Pancreas (tissue), 10 donors: ENCODE results near the gene DDX39A. TPM values are rescaled to one million over a fixed set of nuclear protein-coding genes. Genes with fewer than 3 reads are reported as not detected.

Experiments
- ATAC-seq, 4 donors: fragments of 200-7000 bp; cut with Tn5 transposase; one replicate each; pipeline versions ENCODE4 v1.8.0 to v1.9.1; 2020; ENCODE audit warnings: mild to moderate bottlenecking in 4 of 4, moderate library complexity in 4 of 4
- DNase-seq, 6 donors: peaks; one replicate each; pipeline ENCODE4 v3.0.0-alpha.2; 2020
- FAIRE-seq: peaks from 2 replicates; lab custom pipeline; 2012; peaks lifted over from hg19 to GRCh38; lab: Jason Lieb, UNC
- H3K27ac ChIP-seq, 4 donors: fragments of 200-600 bp; sonication (generic); 1 replicate in 3 of 4; 2 replicates in 1 of 4; pipeline versions ENCODE4 v1.5.0 to v1.8.0; 2020
- H3K27me3 ChIP-seq, 4 donors: fragments of 200-600 bp; one replicate each; pipeline ENCODE4 v1.8.0; 2021
- H3K36me3 ChIP-seq, 3 donors: fragments of 200-600 bp; sonication (generic) in 1 of 3; one replicate each; pipeline versions ENCODE4 v1.5.0 to v1.8.0; 2020 to 2021
- H3K4me1 ChIP-seq, 3 donors: fragments of 200-600 bp; one replicate each; pipeline ENCODE4 v1.8.0; 2021
- H3K4me3 ChIP-seq, 4 donors: fragments of 200-600 bp; sonication (generic) in 2 of 4; one replicate each; pipeline versions ENCODE4 v1.5.0 to v1.8.0; 2020 to 2021
- H3K9me3 ChIP-seq, 4 donors: fragments of 200-600 bp; one replicate each; pipeline ENCODE4 v1.8.0; 2021
- WGBS, 2 donors: extraction: QIAGEN DNeasy Blood & Tissue Kit; methylation state at CpG; one replicate each; pipeline ENCODE4 v1.1.7; 2013; 5-methylcytosine and 5-hydroxymethylcytosine counted together
- intact Hi-C, 3 donors: fragments of 100-400 bp; cut with DNase I; formaldehyde crosslinking; loops; one replicate each; pipeline versions ENCODE4 v1.11.1 to v1.14.2; 2022
- polyA plus RNA-seq, 2 donors: library from polyadenylated mRNA; stranded (reverse); fragments of 200-250 nt; gene quantifications; one replicate each; pipeline ENCODE4 v1.2.3, GENCODE V29; 2013
- total RNA-seq, 6 donors: library from RNA; stranded (reverse); fragmentation: NEBNext Ultra II Directional in 4 of 6; extraction: Animal tissue kit (Norgen Biotek cat#: 25700) in 4 of 6; gene quantifications; one replicate each; pipeline versions ENCODE4 v1.2.1 to v1.2.4, GENCODE V29; 2021 to 2023
- TF ChIP-seq, protein P1 (sequence below), 4 donors: fragments of 200-600 bp; sonication (generic) in 3 of 4; IDR thresholded peaks; one replicate each; pipeline versions ENCODE4 v1.5.0 to v1.8.0; 2021; ENCODE audit warnings: antibody characterized with exemption in 4 of 4
- donor health status: healthy with polysubstance abuse.
- donor health status: DM: no; HTN: no; CAD: no; lungs with moderate emphysema.
- donor health status: DM: no; HTN: no; CAD: no.
- donor health status: control.
- donor health status: control.
- donor health status: Bipolar disorder and iron deficiency.
- donor health status: DM: yes; HTN: yes; CAD: no.
- donor health status: DM: no; HTN: no; CAD: no.
- donor health status: DM: no; HTN: no; CAD: no.
- donor health status: DM: yes; HTN: yes; CAD: no.

Gene DDX39A
- total and polyA plus RNA-seq, 8 donors, result 9.3 to 86.6 (median 19.6) TPM

DNA sequence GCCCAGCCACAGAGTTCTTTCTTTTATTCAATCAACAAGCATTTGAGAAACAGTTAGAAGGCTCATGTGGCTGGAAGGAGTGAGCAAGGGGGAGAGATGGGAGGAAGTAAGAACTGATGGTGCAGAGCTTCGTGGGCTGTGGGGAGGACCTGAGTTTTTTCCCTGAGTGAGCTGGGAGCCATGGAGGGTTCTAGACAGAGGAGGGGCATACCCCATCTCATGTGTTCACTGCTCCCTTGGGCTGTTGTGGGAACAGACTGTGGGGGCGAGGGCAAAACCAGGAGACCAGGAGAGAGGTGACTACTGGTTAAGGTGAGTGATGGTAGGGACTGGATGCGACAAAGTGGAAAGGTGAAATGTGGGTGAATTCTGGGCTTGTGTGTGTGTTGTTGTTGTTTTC lies 11.6 kb upstream of the DDX39A start:
- WGBS, 2 donors, result 72 to 73% methylated on average over 3 of the region's 3 CpGs
- ATAC-seq, result no peak
- H3K27me3 ChIP-seq, result no peaks in the 10 kb centered on the region
- intact Hi-C loops, result no loop called here
- H3K27ac ChIP-seq, result no peak overlapping the region
- DNase-seq, result no peak
- H3K9me3 ChIP-seq, result no peaks in the 10 kb centered on the region
- H3K4me3 ChIP-seq, result no peak overlapping the region
- TF ChIP-seq, protein P1, sequence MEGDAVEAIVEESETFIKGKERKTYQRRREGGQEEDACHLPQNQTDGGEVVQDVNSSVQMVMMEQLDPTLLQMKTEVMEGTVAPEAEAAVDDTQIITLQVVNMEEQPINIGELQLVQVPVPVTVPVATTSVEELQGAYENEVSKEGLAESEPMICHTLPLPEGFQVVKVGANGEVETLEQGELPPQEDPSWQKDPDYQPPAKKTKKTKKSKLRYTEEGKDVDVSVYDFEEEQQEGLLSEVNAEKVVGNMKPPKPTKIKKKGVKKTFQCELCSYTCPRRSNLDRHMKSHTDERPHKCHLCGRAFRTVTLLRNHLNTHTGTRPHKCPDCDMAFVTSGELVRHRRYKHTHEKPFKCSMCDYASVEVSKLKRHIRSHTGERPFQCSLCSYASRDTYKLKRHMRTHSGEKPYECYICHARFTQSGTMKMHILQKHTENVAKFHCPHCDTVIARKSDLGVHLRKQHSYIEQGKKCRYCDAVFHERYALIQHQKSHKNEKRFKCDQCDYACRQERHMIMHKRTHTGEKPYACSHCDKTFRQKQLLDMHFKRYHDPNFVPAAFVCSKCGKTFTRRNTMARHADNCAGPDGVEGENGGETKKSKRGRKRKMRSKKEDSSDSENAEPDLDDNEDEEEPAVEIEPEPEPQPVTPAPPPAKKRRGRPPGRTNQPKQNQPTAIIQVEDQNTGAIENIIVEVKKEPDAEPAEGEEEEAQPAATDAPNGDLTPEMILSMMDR (IDR thresholded peaks at IDR 0.05), result no peak
- H3K36me3 ChIP-seq, result no peaks in the 10 kb centered on the region
- peaks cover 0 to 14% (median 0%) of the 10 kb centered on the region in 3 donors for H3K4me1 ChIP-seq
- FAIRE-seq, result no peak

DNA sequence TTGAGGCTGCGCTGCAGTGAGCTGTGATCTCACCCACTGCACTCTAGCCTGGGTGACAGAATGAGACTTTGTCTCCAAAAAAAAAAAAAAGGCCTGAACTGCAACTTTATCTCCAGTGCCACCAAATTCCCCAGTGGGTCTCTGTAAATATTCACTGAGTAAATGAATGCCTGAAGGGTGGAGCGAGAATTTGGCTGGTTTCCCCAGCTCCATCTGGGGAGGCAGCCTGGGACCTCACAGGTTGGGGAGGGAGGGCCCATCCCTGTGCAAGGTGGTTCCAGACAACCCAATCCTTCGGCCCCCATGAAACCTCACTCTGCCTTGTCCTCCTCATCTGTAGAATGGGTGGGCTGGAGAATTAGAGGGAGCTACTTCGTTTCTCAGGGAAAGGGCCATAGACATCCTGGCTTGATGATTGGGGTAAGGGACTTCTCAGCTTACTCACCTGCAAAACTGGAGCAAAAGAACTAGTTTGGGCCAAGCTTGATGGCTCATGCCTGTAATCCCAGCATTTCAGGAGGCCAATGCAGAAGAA lies 9.8 kb upstream of the DDX39A start:
- FAIRE-seq (no peak), DNase-seq (no peak), ATAC-seq (peak in 1 of 4 donors; percentile 31)
- TF ChIP-seq, protein P1 (IDR thresholded peaks at IDR 0.05), result no peak
- no peaks in the 10 kb centered on the region for H3K36me3 ChIP-seq
- H3K27me3 ChIP-seq, result no peaks in the 10 kb centered on the region
- H3K4me1 ChIP-seq, result peaks cover 0 to 7% (median 0%) of the 10 kb centered on the region in 3 donors
- intact Hi-C loops, result no loop called here
- WGBS, 2 donors, result 40 to 42% methylated on average over 4 of the region's 4 CpGs
- no peak overlapping the region for H3K4me3 ChIP-seq
- no peaks in the 10 kb centered on the region for H3K9me3 ChIP-seq
- no peak overlapping the region for H3K27ac ChIP-seq

DNA sequence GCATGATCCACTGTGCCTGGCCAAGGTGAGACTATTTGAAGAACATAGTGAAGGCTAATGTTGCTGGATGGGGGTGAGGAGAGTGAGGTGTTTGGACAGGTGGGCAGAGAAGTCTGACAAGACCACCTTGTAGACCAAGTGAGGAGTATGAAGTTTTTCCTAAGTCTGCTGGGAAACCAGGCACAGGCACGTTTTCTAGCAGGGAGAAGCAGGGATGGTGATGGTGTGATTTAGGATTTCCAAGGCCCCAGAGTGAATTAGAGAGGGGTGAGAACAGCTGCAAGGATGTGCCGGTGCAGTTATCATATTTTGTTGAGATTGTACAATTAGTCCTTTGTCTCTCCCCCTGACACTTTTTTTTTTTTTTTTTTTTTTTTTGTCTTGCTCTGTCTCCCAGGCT lies 8.3 kb upstream of the DDX39A start:
- no peaks in the 10 kb centered on the region for H3K9me3 ChIP-seq
- H3K4me1 ChIP-seq, result peaks cover 0 to 5% (median 0%) of the 10 kb centered on the region in 3 donors
- TF ChIP-seq, protein P1 (IDR thresholded peaks at IDR 0.05), result no peak
- DNase-seq (no peak), ATAC-seq (no peak), FAIRE-seq (no peak)
- H3K27ac ChIP-seq, result no peak overlapping the region
- no peaks in the 10 kb centered on the region for H3K27me3 ChIP-seq
- H3K36me3 ChIP-seq, result no peaks in the 10 kb centered on the region
- intact Hi-C loops, result no loop called here
- WGBS, 2 donors, result 49 to 69% methylated on average over 2 of the region's 2 CpGs
- no peak overlapping the region for H3K4me3 ChIP-seq

DNA sequence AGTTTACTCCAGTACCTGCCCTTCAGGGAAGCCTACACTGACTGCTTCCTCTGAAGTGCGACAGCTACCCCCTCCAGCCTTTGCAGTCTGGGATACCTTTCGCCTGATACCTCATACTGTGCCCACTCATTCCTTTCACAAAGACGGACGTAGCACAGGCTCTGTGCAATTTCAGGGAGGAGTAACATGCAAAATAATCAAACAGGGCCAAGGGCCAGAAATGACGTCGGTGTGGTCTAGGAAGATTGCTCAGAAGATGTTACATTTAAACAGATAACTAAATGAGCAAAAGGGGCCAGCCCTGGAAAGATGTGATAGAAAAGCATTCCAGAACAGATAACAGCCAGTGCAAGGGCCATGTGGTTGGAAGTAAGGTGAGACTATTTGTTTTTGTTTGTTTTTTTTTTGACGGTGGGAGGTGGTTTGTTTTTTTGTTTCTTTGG lies 6.6 kb upstream of the DDX39A start:
- H3K4me1 ChIP-seq, result no peaks in the 10 kb centered on the region
- no peak overlapping the region for H3K27ac ChIP-seq
- H3K36me3 ChIP-seq, result no peaks in the 10 kb centered on the region
- no peak overlapping the region for H3K4me3 ChIP-seq
- ATAC-seq (no peak), DNase-seq (no peak), FAIRE-seq (no peak)
- 67 to 72% methylated on average over 7 of the region's 7 CpGs for WGBS, 2 donors
- no peaks in the 10 kb centered on the region for H3K27me3 ChIP-seq
- intact Hi-C loops, result no loop called here
- TF ChIP-seq, protein P1 (IDR thresholded peaks at IDR 0.05), result no peak
- no peaks in the 10 kb centered on the region for H3K9me3 ChIP-seq

DNA sequence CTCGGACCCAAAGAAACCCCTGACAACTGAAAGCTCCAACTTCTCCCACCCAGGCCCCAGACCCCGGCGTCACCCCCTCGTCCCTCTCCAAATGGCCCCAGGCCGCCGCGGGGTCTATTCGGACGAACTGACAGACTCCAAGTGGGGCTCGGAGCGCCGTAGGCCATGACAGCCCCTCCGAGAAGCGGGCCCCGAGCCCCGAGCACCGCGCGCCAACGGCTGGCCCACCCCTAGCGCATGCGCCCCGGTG lies 360 bp downstream of the DDX39A start:
- FAIRE-seq, result no peak
- H3K27ac ChIP-seq, result peak overlapping the region; percentile 69 to 74 (median 74)
- peak in 2 of 6 donors; percentile 85 to 88 for DNase-seq
- WGBS, 2 donors, result 0 to 1% methylated on average over 17 to 23 of the region's 23 CpGs
- TF ChIP-seq, protein P1 (IDR thresholded peaks at IDR 0.05), result no peak
- H3K36me3 ChIP-seq, result no peaks in the 10 kb centered on the region
- H3K27me3 ChIP-seq, result no peaks in the 10 kb centered on the region
- peak overlapping the region; percentile 79 to 96 (median 82) for H3K4me3 ChIP-seq
- H3K9me3 ChIP-seq, result no peaks in the 10 kb centered on the region
- intact Hi-C loops, result no loop called here
- peaks cover 0 to 23% (median 0%) of the 10 kb centered on the region in 3 donors for H3K4me1 ChIP-seq
- ATAC-seq, result peak in 3 of 4 donors; percentile 71 to 87 (median 77)
